SW480 (cell line): ENCODE data around the gene PAAF1.
"Not testable (repeated sequence)": the region's sequence is repeated elsewhere in the genome, so short reads cannot be mapped to it uniquely, and the experiment has no call there.

Source experiments
- DNase-seq: peaks from one replicate; pipeline ENCODE4 v3.0.0-alpha.2; 2016; ENCODE audit warnings: low spot score

PAAF1 gene

GRCh38 chr11:73876424-73877310, at the start of gene PAAF1, which contains the start of gene COA4:
Gene PAAF1 (plus strand): TSS chr11:73876999. CDS start chr11:73877022, 23 bp downstream.
Gene COA4 (minus strand): TSS chr11:73876846. CDS start chr11:73873378, 3,468 bp downstream.
- DNase-seq: peak; percentile 99

- no peak for DNase-seq
These were observed 46.5 kb upstream of the PAAF1 start for GRCh38 chr11:73830261-73830660.

GRCh38 chr11:73833067-73833466, 43.7 kb upstream of the PAAF1 start:
- no peak for DNase-seq

DNA sequence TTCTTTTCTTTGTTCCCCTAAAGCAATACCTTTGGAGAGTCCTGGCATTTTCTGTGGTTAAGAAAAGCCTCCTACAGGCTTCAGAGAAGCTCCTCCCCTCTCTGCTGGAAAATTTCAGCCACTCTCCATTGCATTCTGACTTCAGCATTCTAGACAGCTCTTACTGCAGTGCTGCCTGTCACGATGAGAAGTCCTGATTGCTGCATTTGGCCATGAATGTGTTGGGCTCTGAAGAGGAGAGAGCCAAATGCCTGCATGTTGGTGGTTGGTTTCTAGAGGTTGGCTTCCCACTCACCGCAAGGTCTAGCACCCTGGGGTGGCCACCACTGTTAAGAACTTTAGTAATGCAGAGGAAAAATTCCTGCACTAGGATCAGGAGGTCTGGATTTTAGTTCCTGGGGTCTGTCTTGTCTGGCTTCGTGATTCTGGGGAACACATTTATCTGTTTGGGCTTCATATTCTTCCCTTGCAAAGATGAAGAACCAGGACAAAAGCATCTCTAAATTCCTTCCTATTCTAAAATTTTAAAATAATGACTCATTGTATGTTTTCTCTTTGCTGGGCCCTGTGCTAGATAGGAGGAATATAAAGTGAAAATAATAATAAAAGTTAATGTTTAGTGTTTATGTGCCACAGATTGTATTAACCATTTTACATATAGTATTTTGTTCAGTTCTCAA, 38.2 kb upstream of the PAAF1 start:
- DNase-seq: peak; percentile 22

DNA sequence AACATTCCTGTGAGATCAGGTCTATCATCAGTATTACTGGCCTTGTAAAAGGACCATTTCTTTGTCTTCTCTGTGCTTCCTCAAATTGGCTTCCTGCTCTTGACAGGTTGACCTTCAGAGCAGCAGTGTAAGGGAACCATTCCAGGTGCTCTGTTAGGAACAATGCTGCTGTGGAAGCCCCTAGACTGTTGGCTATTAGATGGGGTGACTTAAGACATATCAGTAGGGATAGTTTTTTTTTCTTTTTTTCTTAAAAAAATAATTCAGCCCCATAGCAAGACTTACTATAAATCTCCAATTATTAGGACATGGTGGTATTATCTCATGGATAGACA, 37.7 kb upstream of the PAAF1 start:
- no peak for DNase-seq

GRCh38 chr11:73851046-73851764, 25.6 kb upstream of the PAAF1 start:
- no peak for DNase-seq

- DNase-seq: no peak
These were observed 24.8 kb upstream of the PAAF1 start for GRCh38 chr11:73852049-73852448.

GRCh38 chr11:73854680-73855079, 22.1 kb upstream of the PAAF1 start:
- no peak for DNase-seq

GRCh38 chr11:73856031-73856567, 20.7 kb upstream of the PAAF1 start:
- DNase-seq: no peak

GRCh38 chr11:73859671-73860070, 17.1 kb upstream of the PAAF1 start:
- no peak for DNase-seq

DNA sequence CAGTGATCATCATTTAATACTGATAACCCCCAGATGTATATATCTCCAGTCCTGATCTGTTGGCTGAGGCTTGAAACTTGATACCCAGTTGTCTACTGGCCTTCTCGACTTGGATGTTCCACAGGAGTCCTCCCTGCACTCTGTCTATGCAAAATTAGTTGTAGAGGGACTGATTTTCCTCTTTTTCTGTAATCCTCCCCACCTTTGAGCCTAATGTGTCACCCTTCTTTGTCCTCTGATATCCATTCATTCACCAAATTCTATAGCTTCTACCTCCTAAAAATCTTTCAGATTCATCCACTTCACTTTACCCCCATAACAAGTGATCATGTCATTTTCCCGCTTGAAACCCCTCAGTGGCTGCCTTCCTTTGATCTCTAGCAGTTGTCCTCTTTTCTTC, 16.6 kb upstream of the PAAF1 start:
- DNase-seq: no peak

GRCh38 chr11:73862986-73863385, 13.8 kb upstream of the PAAF1 start:
- DNase-seq: no peak

- DNase-seq: no peak
These were observed 10.7 kb upstream of the PAAF1 start for GRCh38 chr11:73866095-73866579.

- peak; percentile 23 for DNase-seq
These were observed 10.2 kb upstream of the PAAF1 start for GRCh38 chr11:73866586-73866996.

DNA sequence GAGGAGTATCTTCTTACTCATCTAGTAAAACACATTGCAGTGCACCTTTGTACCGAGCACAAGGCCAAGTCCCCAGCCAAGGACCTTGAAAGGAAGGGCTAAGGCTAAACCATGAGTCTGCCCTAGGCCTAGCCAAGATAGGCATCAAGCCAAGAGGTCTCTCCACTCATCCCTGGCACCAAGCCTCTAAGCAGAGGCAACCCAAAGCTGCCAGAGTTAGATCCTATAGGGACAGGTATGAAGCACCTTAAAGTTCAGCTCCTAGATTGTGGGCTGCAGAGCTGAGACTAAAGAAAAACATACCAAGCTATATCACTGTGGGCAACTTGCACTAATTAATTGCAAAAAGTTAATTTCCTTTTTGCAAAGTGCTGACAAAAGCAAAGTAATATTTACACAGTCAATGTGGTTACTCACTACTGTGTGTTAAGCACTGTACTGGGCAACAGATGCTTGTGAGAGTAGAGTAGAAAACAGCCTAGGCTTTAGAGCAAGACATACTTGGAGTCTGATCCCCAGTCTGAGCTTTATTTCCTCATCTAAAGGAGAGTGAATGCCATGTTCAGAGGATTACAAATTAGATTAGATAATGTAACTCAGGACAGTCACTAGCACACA, 7.4 kb upstream of the PAAF1 start:
- DNase-seq: no peak

- DNase-seq: no peak
These were observed 6.5 kb upstream of the PAAF1 start for GRCh38 chr11:73870261-73870660.

DNA sequence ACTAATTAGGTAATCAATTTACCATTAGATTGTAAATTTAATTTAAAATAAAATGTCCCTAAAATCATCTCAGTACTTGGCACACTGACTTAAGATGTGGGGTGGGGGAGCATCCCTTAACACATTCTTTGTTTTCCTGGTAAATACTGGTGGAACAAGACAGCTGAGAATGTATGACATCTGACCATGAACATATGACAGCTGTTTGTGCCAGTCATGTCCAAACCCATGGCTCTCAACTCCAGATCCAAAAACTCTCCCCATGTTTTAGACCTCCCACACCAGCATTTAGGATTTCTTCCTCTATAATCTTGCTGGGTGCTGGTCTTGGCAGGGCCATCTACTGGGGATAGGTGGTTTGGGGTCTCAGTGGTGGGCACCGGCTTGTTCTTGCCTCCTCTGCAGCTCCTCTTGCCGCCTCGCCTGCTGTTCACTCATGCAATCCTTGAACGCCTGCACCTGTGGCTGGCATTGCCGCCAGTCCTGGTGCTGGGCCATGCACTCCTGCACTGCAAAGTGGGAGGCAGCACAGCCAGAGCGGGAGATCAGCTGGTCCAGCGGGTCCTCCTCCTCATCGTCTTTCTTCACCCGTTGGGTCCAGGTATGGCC, 3.9 kb upstream of the PAAF1 start:
- no peak for DNase-seq

GRCh38 chr11:73875380-73875779, 1.4 kb upstream of the PAAF1 start:
- DNase-seq: no peak

DNA sequence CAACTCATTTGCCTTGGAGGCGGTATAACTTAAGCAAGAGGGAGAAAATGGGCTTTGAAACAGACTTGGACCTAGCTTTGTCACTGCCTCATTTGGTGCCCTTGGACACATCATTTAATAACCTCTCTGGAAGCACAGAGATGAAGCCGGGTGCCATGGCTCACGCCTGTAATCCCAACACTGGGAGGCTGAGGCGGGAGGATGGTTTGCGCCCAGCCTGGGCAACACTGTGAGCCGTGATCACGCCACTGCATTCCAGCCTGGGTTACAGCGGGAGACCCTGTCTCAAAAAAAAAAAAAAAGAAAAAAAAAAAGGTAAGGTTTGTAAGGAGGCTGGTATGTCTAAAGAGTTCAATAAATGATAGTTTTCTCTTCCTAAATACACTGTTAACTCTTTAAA, 959 bp upstream of the PAAF1 start:
- DNase-seq: no peak

GRCh38 chr11:73878771-73879170, 2.0 kb downstream of the PAAF1 start:
- no peak for DNase-seq

- not testable (repeated sequence) for DNase-seq
These were observed 3.6 kb downstream of the PAAF1 start for GRCh38 chr11:73880449-73880848.
